ENCODE data around the gene PML.

Gene PML

GRCh38 chr15:73962433-73962832, 32.1 kb upstream of the PML start:
- Histone ChIP-seq H4K20me1 (ENCODE audit: insufficient read depth) (no peaks in the 10 kb centered on the region), H3K27ac (no peak overlapping the region), H2AFZ (ENCODE audit: low read depth) (no peak overlapping the region), H3K4me3 (IDR thresholded peaks at IDR 0.05; ENCODE audit: insufficient read depth, low read depth, low read length) (no peak overlapping the region), H3K36me3 (ENCODE audit: insufficient read depth) (no peaks in the 10 kb centered on the region), H3K9ac (no peak overlapping the region), H3K27me3 (ENCODE audit: insufficient read depth, low read depth) (no peaks in the 10 kb centered on the region), H3K4me2 (no peak overlapping the region), H3K79me2 (ENCODE audit: insufficient read depth, low read depth) (no peaks in the 10 kb centered on the region), H3K4me1 (ENCODE audit: low read depth, poor library complexity, severe bottlenecking) (peaks cover 77% of the 10 kb centered on the region)
- no peak for TF ChIP-seq CTCF (conservative IDR thresholded peaks at IDR 0.05; ENCODE audit: low read depth, low read length)

GRCh38 chr15:73964736-73965093, 29.8 kb upstream of the PML start:
- Histone ChIP-seq H3K4me3 (IDR thresholded peaks at IDR 0.05; ENCODE audit: insufficient read depth, low read depth, low read length) (no peak overlapping the region), H3K79me2 (ENCODE audit: insufficient read depth, low read depth) (no peaks in the 10 kb centered on the region), H3K4me1 (ENCODE audit: low read depth, poor library complexity, severe bottlenecking) (peaks cover 70% of the 10 kb centered on the region), H4K20me1 (ENCODE audit: insufficient read depth) (no peaks in the 10 kb centered on the region), H3K27ac (peak overlapping the region; percentile 83), H3K36me3 (ENCODE audit: insufficient read depth) (no peaks in the 10 kb centered on the region), H3K4me2 (peak overlapping the region; percentile 83), H2AFZ (ENCODE audit: low read depth) (peak overlapping the region; percentile 96), H3K27me3 (ENCODE audit: insufficient read depth, low read depth) (no peaks in the 10 kb centered on the region), H3K9ac (peak overlapping the region; percentile 66)
- TF ChIP-seq CTCF (conservative IDR thresholded peaks at IDR 0.05; ENCODE audit: low read depth, low read length) = peak; percentile 91

- Histone ChIP-seq H3K27me3 (ENCODE audit: insufficient read depth, low read depth) (no peaks in the 10 kb centered on the region), H3K36me3 (ENCODE audit: insufficient read depth) (no peaks in the 10 kb centered on the region), H3K9ac (peak overlapping the region; percentile 66), H4K20me1 (ENCODE audit: insufficient read depth) (no peaks in the 10 kb centered on the region), H3K27ac (peak overlapping the region; percentile 83), H3K4me2 (peak overlapping the region; percentile 83), H3K79me2 (ENCODE audit: insufficient read depth, low read depth) (no peaks in the 10 kb centered on the region), H3K4me1 (ENCODE audit: low read depth, poor library complexity, severe bottlenecking) (peaks cover 65% of the 10 kb centered on the region), H3K4me3 (IDR thresholded peaks at IDR 0.05; ENCODE audit: insufficient read depth, low read depth, low read length) (no peak overlapping the region), H2AFZ (ENCODE audit: low read depth) (peak overlapping the region; percentile 96)
- peak; percentile 49; the same call in 1 of the 2 replicates for TF ChIP-seq CTCF (conservative IDR thresholded peaks at IDR 0.05; ENCODE audit: low read depth, low read length)
These were observed 29.3 kb upstream of the PML start for GRCh38 chr15:73965094-73965757.

GRCh38 chr15:73965758-73966113, 28.8 kb upstream of the PML start:
- peak overlapping the region; percentile 66 for H3K9ac ChIP-seq
- H4K20me1 ChIP-seq (ENCODE audit: insufficient read depth) = no peaks in the 10 kb centered on the region
- H3K4me3 ChIP-seq (IDR thresholded peaks at IDR 0.05; ENCODE audit: insufficient read depth, low read depth, low read length) = no peak overlapping the region
- no peaks in the 10 kb centered on the region for H3K36me3 ChIP-seq (ENCODE audit: insufficient read depth)
- peak overlapping the region; percentile 96; the same call in 1 of the 2 replicates for H2AFZ ChIP-seq (ENCODE audit: low read depth)
- H3K27ac ChIP-seq = peak overlapping the region; percentile 83
- H3K79me2 ChIP-seq (ENCODE audit: insufficient read depth, low read depth) = no peaks in the 10 kb centered on the region
- no peak for TF ChIP-seq CTCF (conservative IDR thresholded peaks at IDR 0.05; ENCODE audit: low read depth, low read length)
- peak overlapping the region; percentile 83 for H3K4me2 ChIP-seq
- peaks cover 60% of the 10 kb centered on the region for H3K4me1 ChIP-seq (ENCODE audit: low read depth, poor library complexity, severe bottlenecking)
- H3K27me3 ChIP-seq (ENCODE audit: insufficient read depth, low read depth) = no peaks in the 10 kb centered on the region

All from KMS-11 (cell line).